AG09319 (cell line): ENCODE results near the gene SH3BGRL2.
"Not testable (repeated sequence)": the region's sequence is repeated elsewhere in the genome, so short reads cannot be mapped to it uniquely, and the experiment has no call there.

Experiments used
- DNase-seq: peaks from one replicate; pipeline ENCODE4 v3.0.0-alpha.2; 2010; ENCODE audit warnings: low read depth; ENCODE audit errors: extremely low read depth
- CTCF ChIP-seq: IDR thresholded peaks from 2 replicates; pipeline ENCODE4 v1.5.1; 2011; ENCODE audit warnings: low read depth, mild to moderate bottlenecking, inconsistent platforms, low read length, moderate library complexity

The SH3BGRL2 gene

GRCh38 chr6:79649016-79649415, 17.9 kb downstream of the SH3BGRL2 start:
- no peak for TF ChIP-seq CTCF
- no peak for DNase-seq

DNA sequence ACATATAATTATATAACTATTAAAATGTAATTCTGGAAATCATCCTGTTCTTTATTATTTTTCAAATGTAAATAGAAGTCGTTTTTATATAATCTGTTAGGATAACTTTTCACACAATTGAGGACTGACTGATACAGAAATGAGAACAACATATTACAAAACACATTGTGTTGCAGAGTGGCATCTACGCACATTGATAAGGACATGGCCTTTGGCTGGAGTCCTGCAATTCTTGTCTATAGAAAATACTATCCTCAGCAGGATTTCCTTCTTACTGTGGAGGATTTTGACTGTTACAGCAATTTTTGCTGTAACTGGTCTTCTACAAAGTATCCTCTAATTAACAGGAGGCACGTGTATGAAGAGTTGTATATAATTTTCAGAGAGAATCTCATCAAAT, 19.8 kb downstream of the SH3BGRL2 start:
- TF ChIP-seq CTCF: no peak
- no peak for DNase-seq

GRCh38 chr6:79656134-79656533, 25.0 kb downstream of the SH3BGRL2 start:
- no peak for TF ChIP-seq CTCF
- no peak for DNase-seq

DNA sequence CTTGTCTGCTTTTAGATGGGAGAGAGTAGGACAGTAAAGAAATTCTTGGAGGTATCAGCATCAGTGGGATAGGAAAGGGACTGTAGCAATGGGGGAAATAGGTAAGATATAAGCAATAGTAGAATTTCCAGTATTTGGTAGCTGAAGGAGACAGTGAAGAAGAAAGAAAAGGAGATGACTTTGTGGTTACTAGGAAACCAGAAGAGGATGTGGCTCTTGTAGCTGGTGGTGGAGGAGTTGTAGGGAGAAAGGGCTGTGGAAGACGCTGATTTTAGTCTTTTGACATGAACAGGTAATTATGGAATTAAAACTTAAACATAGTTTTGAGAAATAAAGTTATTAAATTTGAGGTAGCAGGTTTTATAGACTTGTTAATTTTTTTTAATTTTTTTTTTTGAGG, 26.1 kb downstream of the SH3BGRL2 start:
- DNase-seq: no peak
- no peak for TF ChIP-seq CTCF

DNA sequence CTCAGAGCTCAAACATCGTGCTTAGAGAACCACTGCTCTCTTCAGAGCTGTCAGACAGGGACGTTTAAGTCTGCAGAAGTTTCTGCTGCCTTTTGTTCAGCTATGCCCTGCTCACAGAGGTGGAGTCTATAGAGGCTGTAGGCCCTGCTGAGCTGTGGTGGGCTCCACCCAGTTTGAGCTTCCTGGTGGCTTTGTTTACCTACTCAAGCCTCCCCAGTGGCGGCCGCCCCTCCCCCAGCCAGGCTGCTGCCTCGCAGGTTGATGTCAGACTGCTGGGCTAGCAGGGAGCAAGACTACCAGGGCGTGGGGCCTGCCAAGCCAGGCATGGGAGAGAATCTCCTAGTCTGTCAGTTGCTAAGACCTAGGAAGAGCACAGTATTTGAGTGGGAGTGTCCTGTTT, 32.5 kb downstream of the SH3BGRL2 start:
- DNase-seq: not testable (repeated sequence)

DNA sequence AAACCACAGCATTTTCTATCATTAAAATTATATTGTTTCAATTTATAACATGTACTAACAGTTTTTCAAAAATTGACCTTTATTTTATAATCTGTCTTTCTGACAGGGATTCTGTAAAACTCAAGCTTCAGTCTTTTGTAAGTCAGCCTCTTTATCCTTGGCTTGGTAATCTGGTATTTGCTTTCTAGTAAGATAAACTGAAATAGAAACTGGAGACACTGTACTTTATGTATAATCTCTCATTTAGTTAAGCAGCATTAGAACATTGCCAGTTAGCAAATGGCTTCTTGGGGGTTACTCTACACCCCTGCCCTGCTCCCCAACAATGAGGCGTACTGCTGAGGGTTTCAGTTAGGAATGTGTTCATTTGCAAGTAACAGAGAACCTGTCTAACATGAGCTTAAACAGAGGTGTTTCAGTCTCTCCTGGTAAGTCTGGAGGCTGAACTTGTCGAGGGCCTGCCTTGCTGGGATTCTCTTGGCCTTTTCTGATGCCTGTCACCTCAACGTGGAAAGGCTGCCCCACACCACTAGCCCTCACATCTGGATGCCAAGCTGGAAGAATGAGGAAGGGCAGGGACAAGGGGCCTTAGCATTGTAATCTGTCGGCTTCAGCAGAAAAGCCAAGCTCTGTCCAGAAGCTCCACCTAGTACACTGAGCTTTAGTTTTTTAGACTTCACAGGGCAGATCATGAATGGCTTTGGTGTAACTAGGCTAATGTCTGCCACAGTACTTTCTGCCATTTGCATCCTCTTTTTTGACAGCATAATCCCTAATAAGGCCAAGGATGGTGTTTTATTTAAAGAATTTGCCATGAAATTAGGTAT, 34.8 kb downstream of the SH3BGRL2 start:
- TF ChIP-seq CTCF: no peak
- DNase-seq: no peak

DNA sequence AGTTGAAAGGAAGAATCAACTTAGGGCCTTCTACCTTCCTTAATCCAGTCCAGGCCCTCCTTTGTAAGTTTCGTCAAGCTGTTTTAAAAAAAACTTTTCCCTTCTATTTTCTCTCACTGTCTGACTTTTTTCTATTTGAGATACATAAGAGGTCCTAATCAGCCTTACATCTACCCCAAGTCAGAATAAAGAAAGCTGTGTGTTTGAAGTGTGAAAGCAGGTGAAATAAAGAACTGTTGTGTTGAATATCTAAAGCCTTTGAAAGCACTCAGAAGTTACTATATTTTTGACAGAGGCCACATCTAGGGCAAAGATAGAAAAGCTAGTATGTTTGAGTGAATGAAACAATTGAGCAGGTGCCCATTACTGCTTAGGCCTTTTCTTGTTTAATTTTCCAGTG, 35.5 kb downstream of the SH3BGRL2 start:
- no peak for TF ChIP-seq CTCF
- DNase-seq: no peak

GRCh38 chr6:79668381-79668780, 37.3 kb downstream of the SH3BGRL2 start:
- TF ChIP-seq CTCF: no peak
- DNase-seq: no peak
